ENCODE data around the gene ITGB4.

DNA sequence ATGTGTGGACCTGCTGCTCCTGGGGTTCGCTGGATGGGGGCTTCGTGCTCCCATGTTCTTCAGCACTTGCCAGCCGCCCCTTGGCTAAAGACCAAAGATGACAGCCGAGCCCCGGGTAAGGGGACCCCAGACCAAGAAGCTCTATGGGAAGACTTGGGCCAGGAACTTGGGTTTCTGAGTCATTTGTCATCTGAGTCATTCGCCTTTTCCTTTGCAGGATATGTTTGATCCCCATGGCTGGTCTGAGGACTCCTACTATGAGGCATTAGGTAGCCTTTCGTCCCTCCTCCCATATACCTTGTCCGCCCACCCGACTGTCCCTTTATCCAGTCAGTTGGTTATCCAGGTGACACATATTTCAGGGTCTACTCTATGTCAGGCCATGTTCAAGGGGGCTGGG, 17.7 kb upstream of the ITGB4 start:
- TF ChIP-seq, protein P1, sequence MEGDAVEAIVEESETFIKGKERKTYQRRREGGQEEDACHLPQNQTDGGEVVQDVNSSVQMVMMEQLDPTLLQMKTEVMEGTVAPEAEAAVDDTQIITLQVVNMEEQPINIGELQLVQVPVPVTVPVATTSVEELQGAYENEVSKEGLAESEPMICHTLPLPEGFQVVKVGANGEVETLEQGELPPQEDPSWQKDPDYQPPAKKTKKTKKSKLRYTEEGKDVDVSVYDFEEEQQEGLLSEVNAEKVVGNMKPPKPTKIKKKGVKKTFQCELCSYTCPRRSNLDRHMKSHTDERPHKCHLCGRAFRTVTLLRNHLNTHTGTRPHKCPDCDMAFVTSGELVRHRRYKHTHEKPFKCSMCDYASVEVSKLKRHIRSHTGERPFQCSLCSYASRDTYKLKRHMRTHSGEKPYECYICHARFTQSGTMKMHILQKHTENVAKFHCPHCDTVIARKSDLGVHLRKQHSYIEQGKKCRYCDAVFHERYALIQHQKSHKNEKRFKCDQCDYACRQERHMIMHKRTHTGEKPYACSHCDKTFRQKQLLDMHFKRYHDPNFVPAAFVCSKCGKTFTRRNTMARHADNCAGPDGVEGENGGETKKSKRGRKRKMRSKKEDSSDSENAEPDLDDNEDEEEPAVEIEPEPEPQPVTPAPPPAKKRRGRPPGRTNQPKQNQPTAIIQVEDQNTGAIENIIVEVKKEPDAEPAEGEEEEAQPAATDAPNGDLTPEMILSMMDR (IDR thresholded peaks at IDR 0.05; ENCODE audit: extremely low read depth in 1 of 2, insufficient read depth in 1 of 2, low read depth in 1 of 2, low read length in 2 of 2), result no peak
- TF ChIP-seq GATA2 (IDR thresholded peaks at IDR 0.05; ENCODE audit: insufficient read depth, insufficient read length, low read depth, low read length) (no peak), POLR2AphosphoS5 (IDR thresholded peaks at IDR 0.05; ENCODE audit: insufficient read depth, low read depth, low read length) (no peak), POLR2A (IDR thresholded peaks at IDR 0.05; ENCODE audit: low read depth, low read length) (no peak), JUN (IDR thresholded peaks at IDR 0.05; ENCODE audit: borderline replicate concordance, insufficient read depth, insufficient read length, low read depth) (peak; percentile 57), MYC (IDR thresholded peaks at IDR 0.05; ENCODE audit: low read depth, low read length) (no peak)
- TF ChIP-seq, protein P2, sequence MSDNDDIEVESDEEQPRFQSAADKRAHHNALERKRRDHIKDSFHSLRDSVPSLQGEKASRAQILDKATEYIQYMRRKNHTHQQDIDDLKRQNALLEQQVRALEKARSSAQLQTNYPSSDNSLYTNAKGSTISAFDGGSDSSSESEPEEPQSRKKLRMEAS (IDR thresholded peaks at IDR 0.05; ENCODE audit: insufficient read depth, insufficient read length), result no peak
